H9 (cell line): Measurements from ENCODE around the gene MYO18A. TPM values are rescaled to one million over a fixed set of nuclear protein-coding genes. Genes with fewer than 3 reads are reported as not detected.

Experiments
- DNase-seq: peaks from one replicate; pipeline ENCODE4 v3.0.0-alpha.2; 2017
- H2AFZ ChIP-seq: one replicate; pipeline ENCODE4 v1.6.1; 2013; ENCODE audit warnings: mild to moderate bottlenecking, low read length, control low read depth, moderate library complexity
- H2AK5ac ChIP-seq: 2 replicates; pipeline ENCODE4 v1.6.1; 2013; ENCODE audit warnings: low read length, control low read depth, mixed read lengths; ENCODE audit not compliant: insufficient read length
- H2BK120ac ChIP-seq: one replicate; pipeline ENCODE4 v1.6.1; 2013; ENCODE audit warnings: low read depth, mild to moderate bottlenecking, low read length, control low read depth, inconsistent platforms; ENCODE audit not compliant: poor library complexity, severe bottlenecking
- H2BK12ac ChIP-seq: 2 replicates; pipeline ENCODE4 v1.6.1; 2013; ENCODE audit warnings: low read length, control low read depth, mixed read lengths, low read depth; ENCODE audit not compliant: insufficient read length
- H2BK15ac ChIP-seq: 2 replicates; pipeline ENCODE4 v1.6.1; 2013; ENCODE audit warnings: low read depth, low read length, control low read depth
- H2BK20ac ChIP-seq: one replicate; pipeline ENCODE4 v1.6.1; 2013; ENCODE audit warnings: low read depth, mild to moderate bottlenecking, low read length, control low read depth, inconsistent platforms; ENCODE audit not compliant: poor library complexity, severe bottlenecking
- H2BK5ac ChIP-seq: 2 replicates; pipeline ENCODE4 v1.6.1; 2013; ENCODE audit warnings: low read length, control low read depth, mixed read lengths; ENCODE audit not compliant: insufficient read length
- H3K14ac ChIP-seq: 2 replicates; pipeline ENCODE4 v1.6.1; 2013; ENCODE audit warnings: low read length, control low read depth; ENCODE audit not compliant: insufficient read depth
- H3K18ac ChIP-seq: 2 replicates; pipeline ENCODE4 v1.6.1; 2013; ENCODE audit warnings: low read depth, mild to moderate bottlenecking, mixed read lengths, low read length, control low read depth; ENCODE audit not compliant: insufficient read length
- H3K23ac ChIP-seq: 2 replicates; pipeline ENCODE4 v1.6.1; 2013; ENCODE audit warnings: low read length, control low read depth, mixed read lengths, low read depth; ENCODE audit not compliant: insufficient read length
- H3K23me2 ChIP-seq: 2 replicates; pipeline ENCODE4 v1.6.1; 2013; ENCODE audit warnings: low read depth, mild to moderate bottlenecking, mixed read lengths, low read length, control low read depth; ENCODE audit not compliant: insufficient read length, poor library complexity, severe bottlenecking
- H3K27ac ChIP-seq: 2 replicates; pipeline ENCODE4 v1.5.1; 2013; ENCODE audit warnings: low read length, control low read depth, mixed read lengths, low read depth; ENCODE audit not compliant: insufficient read length
- H3K27me3 ChIP-seq: 2 replicates; pipeline ENCODE4 v1.6.1; 2013; ENCODE audit warnings: low read length, control low read depth, inconsistent platforms; ENCODE audit not compliant: insufficient read depth
- H3K4ac ChIP-seq: 2 replicates; pipeline ENCODE4 v1.6.1; 2013; ENCODE audit warnings: low read depth, mild to moderate bottlenecking, control low read depth, inconsistent platforms, low read length, moderate library complexity
- H3K4me1 ChIP-seq: 2 replicates; pipeline ENCODE4 v1.6.1; 2013; ENCODE audit warnings: low read length, control low read depth, inconsistent platforms; ENCODE audit not compliant: insufficient read depth
- H3K4me2 ChIP-seq: 2 replicates; pipeline ENCODE4 v1.6.1; 2013; ENCODE audit warnings: low read length, control low read depth, mixed read lengths; ENCODE audit not compliant: insufficient read length, insufficient read depth
- H3K56ac ChIP-seq: 2 replicates; pipeline ENCODE4 v1.6.1; 2013; ENCODE audit warnings: low read depth, mild to moderate bottlenecking, mixed read lengths, low read length, control low read depth; ENCODE audit not compliant: insufficient read length
- H3K79me1 ChIP-seq: 2 replicates; pipeline ENCODE4 v1.6.1; 2013; ENCODE audit warnings: low read depth, mild to moderate bottlenecking, moderate library complexity, low read length, control low read depth, inconsistent platforms; ENCODE audit not compliant: insufficient read depth, poor library complexity, severe bottlenecking
- H3K79me2 ChIP-seq: 2 replicates; pipeline ENCODE4 v1.6.1; 2013; ENCODE audit warnings: low read length, control low read depth, inconsistent platforms; ENCODE audit not compliant: insufficient read depth
- H3K9ac ChIP-seq: 2 replicates; pipeline ENCODE4 v1.6.1; 2013; ENCODE audit warnings: low read length, control low read depth, mixed read lengths; ENCODE audit not compliant: insufficient read length; ENCODE audit errors: extremely low read depth
- H3K9me3 ChIP-seq: one replicate; pipeline ENCODE4 v1.6.1; 2013; ENCODE audit warnings: low read depth, low read length, inconsistent platforms; ENCODE audit not compliant: control insufficient read depth
- H3T11ph ChIP-seq: one replicate; pipeline ENCODE4 v1.6.1; 2013; ENCODE audit warnings: mild to moderate bottlenecking, low read length, control low read depth, inconsistent platforms
- H4K20me1 ChIP-seq: one replicate; pipeline ENCODE4 v1.6.1; 2013; ENCODE audit not compliant: control insufficient read depth, insufficient read length, insufficient read depth
- H4K5ac ChIP-seq: 2 replicates; pipeline ENCODE4 v1.6.1; 2013; ENCODE audit warnings: low read depth, mild to moderate bottlenecking, mixed read lengths, low read length, control low read depth; ENCODE audit not compliant: insufficient read length
- H4K8ac ChIP-seq: replicated peaks from 2 replicates; pipeline ENCODE4 v1.6.1; 2013; ENCODE audit warnings: low read length, control low read depth, mixed read lengths, low read depth; ENCODE audit not compliant: insufficient read length
- H4K91ac ChIP-seq: 2 replicates; pipeline ENCODE4 v1.6.1; 2013; ENCODE audit warnings: low read depth, mild to moderate bottlenecking, moderate library complexity, mixed read lengths, low read length, control low read depth; ENCODE audit not compliant: insufficient read length
- H3K27ac Mint-ChIP-seq, 3 experiments: 2 replicates in 2 of 3; 3 replicates in 1 of 3; pipeline ENCODE4 v1.8.0; 2020 to 2021; ENCODE audit warnings: mixed read lengths in 3 of 3, mild to moderate bottlenecking in 1 of 3, moderate library complexity in 1 of 3
- H3K27me3 Mint-ChIP-seq: 2 replicates; pipeline ENCODE4 v1.8.0; 2021; ENCODE audit warnings: low read depth, mild to moderate bottlenecking, moderate library complexity, mixed read lengths
- H3K36me3 Mint-ChIP-seq, 3 experiments: 2 replicates in 2 of 3; 3 replicates in 1 of 3; pipeline ENCODE4 v1.8.0; 2020 to 2021; ENCODE audit warnings: low read depth in 3 of 3, mixed read lengths in 3 of 3; ENCODE audit not compliant: insufficient read depth in 1 of 3
- H3K4me1 Mint-ChIP-seq, 2 experiments: 2 replicates each; pipeline ENCODE4 v1.8.0; 2020; ENCODE audit warnings: mixed read lengths in 2 of 2
- H3K4me3 Mint-ChIP-seq, 2 experiments: 2 replicates in 1 of 2; 3 replicates in 1 of 2; pipeline ENCODE4 v1.8.0; 2020 to 2021; ENCODE audit warnings: mild to moderate bottlenecking in 2 of 2, mixed read lengths in 2 of 2, moderate library complexity in 1 of 2
- H3K9me3 Mint-ChIP-seq, 2 experiments: 2 replicates in 1 of 2; 3 replicates in 1 of 2; pipeline ENCODE4 v1.8.0; 2020; ENCODE audit warnings: mild to moderate bottlenecking in 2 of 2, mixed read lengths in 2 of 2, moderate library complexity in 1 of 2
- CTCF ChIP-seq: fragments of 200-600 bp; sonication (generic); conservative IDR thresholded peaks from 3 replicates; pipeline ENCODE4 v1.8.0; 2021; ENCODE audit warnings: antibody characterized with exemption, mild to moderate bottlenecking
- WGBS: extraction: QIAGEN DNeasy Blood & Tissue Kit; methylation state at CpG from one replicate; pipeline ENCODE4 v1.1.7; 2013; ENCODE audit warnings: missing lambda C conversion rate, low lambda C conversion rate, mixed read lengths; ENCODE audit not compliant: insufficient read length; ENCODE audit errors: extremely low coverage; 5-methylcytosine and 5-hydroxymethylcytosine counted together
- total RNA-seq: library from RNA; stranded (reverse); gene quantifications from 2 replicates; pipeline ENCODE4 v1.2.1, GENCODE V29; 2021

The MYO18A gene
- total RNA-seq, 1 experiment from 2014 or later = 21.6 TPM

- peaks cover 0 to 20% (median 3%) of the 10 kb centered on the region in 3 experiments; a peak in 3 of 7 replicates for H3K36me3 Mint-ChIP-seq
- Histone ChIP-seq H3K4me1 (peaks cover 11% of the 10 kb centered on the region; the same call in 1 of the 2 replicates), H3K9ac (no peak overlapping the region), H3K4ac (no peak overlapping the region), H3K79me2 (no peaks in the 10 kb centered on the region), H3K56ac (no peak overlapping the region), H2AK5ac (no peak overlapping the region), H3K23me2 (no peaks in the 10 kb centered on the region), H3K27me3 (no peaks in the 10 kb centered on the region), H3T11ph (no peak overlapping the region), H2BK5ac (no peak overlapping the region), H3K27ac (no peak overlapping the region), H2BK15ac (no peak overlapping the region), H4K8ac (no peak overlapping the region), H3K4me2 (no peak overlapping the region), H2BK120ac (no peak overlapping the region), H4K20me1 (no peaks in the 10 kb centered on the region), H3K23ac (no peak overlapping the region), H2BK12ac (no peak overlapping the region), H2BK20ac (no peak overlapping the region), H4K5ac (no peak overlapping the region), H3K14ac (no peak overlapping the region), H3K79me1 (no peaks in the 10 kb centered on the region), H3K18ac (no peak overlapping the region), H4K91ac (no peak overlapping the region), H3K9me3 (no peaks in the 10 kb centered on the region), H2AFZ (no peak overlapping the region)
- peak overlapping the region in 2 of 3 experiments; percentile 32 to 62; a peak in 2 of 7 replicates for H3K27ac Mint-ChIP-seq
- peaks cover 22 to 29% of the 10 kb centered on the region in 2 experiments for H3K4me1 Mint-ChIP-seq
- no peaks in the 10 kb centered on the region for H3K9me3 Mint-ChIP-seq
- H3K4me3 Mint-ChIP-seq = no peak overlapping the region
- no peak for TF ChIP-seq CTCF
- no peaks in the 10 kb centered on the region for H3K27me3 Mint-ChIP-seq
- WGBS = no CpG with 5 or more reads among the region's 6 CpGs
- DNase-seq = no peak
Measured at GRCh38 chr17:29051731-29052130, 128.5 kb downstream of the MYO18A start.
